ENCODE data around the gene FEM1B.

The FEM1B gene

GRCh38 chr15:68259883-68260282 is 17.7 kb upstream of the FEM1B start:
- DNase-seq: no peak

- DNase-seq: no peak
Measured at GRCh38 chr15:68261241-68261640, 16.3 kb upstream of the FEM1B start.

GRCh38 chr15:68261980-68262379 is 15.6 kb upstream of the FEM1B start:
- DNase-seq: no peak

GRCh38 chr15:68262514-68263356 is 14.8 kb upstream of the FEM1B start:
- DNase-seq: no peak

- DNase-seq: no peak
Measured at GRCh38 chr15:68264282-68264681, 13.3 kb upstream of the FEM1B start.

GRCh38 chr15:68265081-68265480 is 12.5 kb upstream of the FEM1B start:
- no peak for DNase-seq

GRCh38 chr15:68265674-68266073 is 11.9 kb upstream of the FEM1B start:
- DNase-seq: no peak

GRCh38 chr15:68268405-68268804 is 9.1 kb upstream of the FEM1B start:
- no peak for DNase-seq

GRCh38 chr15:68271854-68272471 is 5.6 kb upstream of the FEM1B start:
- no peak for DNase-seq

GRCh38 chr15:68272721-68273271 is 4.7 kb upstream of the FEM1B start:
- DNase-seq: no peak

GRCh38 chr15:68274201-68274848 is 3.2 kb upstream of the FEM1B start:
- no peak for DNase-seq

GRCh38 chr15:68275165-68275746 is 2.3 kb upstream of the FEM1B start:
- no peak for DNase-seq

GRCh38 chr15:68276668-68277067 is 877 bp upstream of the FEM1B start:
- DNase-seq: no peak

GRCh38 chr15:68277131-68277602 is 378 bp upstream of the FEM1B start:
- no peak for DNase-seq

- no peak for DNase-seq
Measured at GRCh38 chr15:68278345-68278594, 725 bp downstream of the FEM1B start.

GRCh38 chr15:68278595-68279405 is 1.3 kb downstream of the FEM1B start:
- DNase-seq: no peak

GRCh38 chr15:68279779-68280753 is 2.5 kb downstream of the FEM1B start:
- DNase-seq: no peak

- DNase-seq: no peak
Measured at GRCh38 chr15:68281008-68281407, 3.5 kb downstream of the FEM1B start.

- DNase-seq: no peak
Measured at GRCh38 chr15:68283401-68283800, 5.9 kb downstream of the FEM1B start.

- no peak for DNase-seq
Measured at GRCh38 chr15:68284616-68285258, 7.2 kb downstream of the FEM1B start.
